ENCODE measurements around the gene PRAC1. TPM values are rescaled to one million over a fixed set of nuclear protein-coding genes. Genes with fewer than 3 reads are reported as not detected.

PRAC1 gene
- total and polyA plus RNA-seq, 2 of the 8 experiments (the other 6 are each of a cell fraction or from before 2014, with no cell fraction given) = not detected

- peak; percentile 42 for TF ChIP-seq CHD7 (IDR thresholded peaks at IDR 0.05; ENCODE audit: insufficient replicate concordance, low read length)
- peak; percentile 31 for TF ChIP-seq EZH2 (IDR thresholded peaks at IDR 0.05; ENCODE audit: low read depth, low read length, severe bottlenecking)
- TF ChIP-seq SP1 (IDR thresholded peaks at IDR 0.05; ENCODE audit: low read depth, low read length) = 0 out of 2 replicates have a peak, but pooled peaks have one; percentile 36
- no peak for TF ChIP-seq HDAC2 (IDR thresholded peaks at IDR 0.05; ENCODE audit: borderline replicate concordance in 1 of 2, low read depth in 2 of 2, low read length in 2 of 2)
- no peak for TF ChIP-seq JUN (IDR thresholded peaks at IDR 0.05; ENCODE audit: low read depth, low read length)
- no peak for TF ChIP-seq RAD21 (IDR thresholded peaks at IDR 0.05 in 1 of 2, conservative IDR thresholded peaks at IDR 0.05 in 1 of 2; ENCODE audit: low read depth in 2 of 2, low read length in 2 of 2)
- TF ChIP-seq CBX8 (IDR thresholded peaks at IDR 0.05; ENCODE audit: borderline replicate concordance, low read depth, low read length) = no peak; the same call in 1 of the 2 replicates
- 0 out of 2 replicates have a peak, but pooled peaks have one; percentile 9 for TF ChIP-seq YY1 (IDR thresholded peaks at IDR 0.05; ENCODE audit: low read depth, low read length)
- no peak for TF ChIP-seq E2F6 (IDR thresholded peaks at IDR 0.05)
Measured at GRCh38 chr17:48722915-48723422, 651 bp upstream of the PRAC1 start, which contains the start of gene PRAC2 (continued).
